Brain microvascular endothelial cell (primary cell): Measurements from ENCODE around the gene DYNLT4.
A peak's percentile ranks its signal among the peaks of the same experiment; 100 is the strongest.
"Not testable (repeated sequence)": the region's sequence is repeated elsewhere in the genome, so short reads cannot be mapped to it uniquely, and the experiment has no call there.

ENCODE experiments used
- DNase-seq: peaks from one replicate; pipeline ENCODE4 v3.0.0-alpha.2; 2020
- H3K27ac ChIP-seq: fragments of 250-450 bp; sonication (Bioruptor Pico); 2 replicates; pipeline ENCODE4 v1.5.1; 2020; ENCODE audit warnings: mild to moderate bottlenecking, moderate library complexity
- H3K27me3 ChIP-seq: fragments of 250-450 bp; sonication (Bioruptor Pico); replicated peaks from 2 replicates; pipeline ENCODE4 v1.5.1; 2020; ENCODE audit warnings: mild to moderate bottlenecking
- H3K36me3 ChIP-seq: fragments of 250-450 bp; sonication (Bioruptor Pico); replicated peaks from 2 replicates; pipeline ENCODE4 v1.5.1; 2020; ENCODE audit warnings: mild to moderate bottlenecking
- H3K4me3 ChIP-seq: 2 replicates; pipeline ENCODE4 v1.5.1; 2011; ENCODE audit warnings: low read depth, mild to moderate bottlenecking, control low read depth, low read length, moderate library complexity
- CTCF ChIP-seq: IDR thresholded peaks from 2 replicates; pipeline ENCODE4 v1.5.1; 2011; ENCODE audit warnings: low read depth, mild to moderate bottlenecking, moderate library complexity, low read length, control low read depth, inconsistent platforms; ENCODE audit errors: missing control alignments
- in situ Hi-C: cut with HindIII; loops from 2 replicates; pipeline ENCODE4 v1.10.0; 2017; ENCODE audit warnings: low sequenced_read_pairs, low pct_ligation_motif_present

The DYNLT4 gene

DNA sequence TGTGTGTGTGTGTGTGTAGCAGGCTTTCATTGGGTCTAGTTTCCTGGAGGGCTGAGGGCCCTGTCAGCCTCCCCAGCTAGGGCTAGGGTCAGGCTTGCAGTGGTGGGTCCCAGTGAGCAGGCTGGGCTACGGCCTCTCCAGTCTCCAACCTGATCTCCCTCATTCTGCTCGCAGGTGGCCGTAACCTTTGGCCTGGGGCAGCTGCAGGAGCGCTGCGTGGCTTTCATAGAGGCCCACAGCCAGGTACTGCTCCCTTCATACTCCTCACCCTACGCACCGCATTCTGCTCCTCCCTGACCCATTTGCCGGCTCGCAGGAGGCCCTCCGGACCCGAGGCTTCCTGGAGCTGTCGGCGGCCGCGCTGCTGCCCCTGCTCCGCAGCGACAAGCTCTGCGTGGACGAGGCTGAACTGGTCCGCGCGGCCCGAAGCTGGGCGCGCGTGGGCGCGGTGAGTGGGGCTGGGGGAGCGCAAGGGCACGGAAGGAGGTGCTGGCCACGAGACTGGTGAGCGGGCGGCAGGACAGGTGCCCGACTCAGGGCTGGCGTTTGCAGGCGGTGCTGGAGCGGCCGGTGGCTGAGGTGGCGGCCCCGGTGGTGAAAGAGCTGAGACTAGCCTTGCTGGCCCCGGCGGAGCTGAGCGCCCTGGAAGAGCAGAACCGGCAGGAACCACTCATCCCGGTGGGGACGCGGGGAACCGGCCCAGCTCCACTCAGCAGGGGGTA, 5.8 kb upstream of the DYNLT4 start:
- in situ Hi-C loops: no loop called here
- H3K4me3 ChIP-seq: peak overlapping the region; percentile 29
- H3K27me3 ChIP-seq: no peaks in the 10 kb centered on the region
- DNase-seq: no peak
- TF ChIP-seq CTCF: no peak
- H3K27ac ChIP-seq: peak overlapping the region; percentile 30
- peaks cover 24% of the 10 kb centered on the region for H3K36me3 ChIP-seq

DNA sequence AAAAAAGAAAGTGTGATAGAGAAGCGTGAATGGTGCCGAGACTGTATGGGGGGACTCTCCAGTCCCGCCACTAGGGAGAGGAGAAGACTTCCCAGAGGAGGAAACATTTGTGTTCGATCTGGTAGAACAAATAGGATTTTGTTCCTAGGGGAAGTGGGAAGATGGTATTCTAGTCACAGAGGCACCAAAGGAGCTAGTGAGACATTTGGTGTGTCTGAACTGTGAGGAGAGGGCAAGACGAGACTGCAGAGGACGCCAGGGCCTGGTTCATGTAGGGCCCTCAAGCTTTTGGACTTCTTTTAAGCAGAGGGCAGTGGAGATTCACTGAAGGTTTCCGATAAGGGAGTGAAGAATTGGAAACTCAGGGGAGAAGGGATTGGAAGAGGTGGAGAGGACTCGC, 4.1 kb upstream of the DYNLT4 start:
- H3K27ac ChIP-seq: peak overlapping the region; percentile 99
- DNase-seq: no peak
- peak; percentile 29 for TF ChIP-seq CTCF
- peaks cover 33% of the 10 kb centered on the region for H3K36me3 ChIP-seq
- H3K4me3 ChIP-seq: no peak overlapping the region
- H3K27me3 ChIP-seq: no peaks in the 10 kb centered on the region
- in situ Hi-C loops: no loop called here

DNA sequence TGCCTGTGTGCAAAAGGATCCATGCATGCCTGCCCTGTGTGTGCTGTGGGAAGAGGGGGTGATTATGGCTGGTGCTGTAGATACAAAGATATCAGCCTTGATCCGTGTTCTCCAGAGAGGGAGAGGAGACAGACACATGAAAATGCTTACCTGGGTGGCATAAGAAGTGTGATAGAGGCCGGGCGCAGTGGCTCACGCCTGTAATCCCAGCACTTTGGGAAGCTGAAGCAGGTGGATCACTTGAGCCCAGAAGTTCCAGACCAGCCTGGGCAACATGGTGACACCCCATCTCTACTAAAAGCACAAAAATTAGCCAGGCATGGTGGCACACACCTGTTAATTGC, 3.6 kb upstream of the DYNLT4 start:
- H3K4me3 ChIP-seq, in situ Hi-C loops, H3K27me3 ChIP-seq, DNase-seq: not testable (repeated sequence)
- H3K36me3 ChIP-seq: peaks cover 36% of the 10 kb centered on the region
- H3K27ac ChIP-seq: peak overlapping the region; percentile 99

GRCh38 chr1:44810101-44810761, 3.1 kb upstream of the DYNLT4 start:
- no peak for TF ChIP-seq CTCF
- no peaks in the 10 kb centered on the region for H3K27me3 ChIP-seq
- in situ Hi-C loops: no loop called here
- peaks cover 38% of the 10 kb centered on the region for H3K36me3 ChIP-seq
- no peak for DNase-seq
- peak overlapping the region; percentile 99 for H3K27ac ChIP-seq
- H3K4me3 ChIP-seq: peak overlapping the region; percentile 50

GRCh38 chr1:44808938-44809917, 2.1 kb upstream of the DYNLT4 start:
- in situ Hi-C loops: no loop called here
- peak; percentile 77 for DNase-seq
- Histone ChIP-seq H3K36me3 (peaks cover 40% of the 10 kb centered on the region), H3K4me3 (peak overlapping the region; percentile 50), H3K27ac (peak overlapping the region; percentile 99), H3K27me3 (no peaks in the 10 kb centered on the region)
- peak; percentile 34 for TF ChIP-seq CTCF
